Mesenchymal stem cell (in vitro differentiated cells and primary cell): Measurements from ENCODE around the gene SAT1.

Experiments
- DNase-seq: peaks from one replicate; pipeline ENCODE4 v3.0.0-alpha.2; 2013
- H2AFZ ChIP-seq: one replicate; pipeline ENCODE4 v1.6.1; 2013; ENCODE audit warnings: low read depth, mild to moderate bottlenecking, control low read depth, inconsistent platforms, low read length, moderate library complexity
- H2AK5ac ChIP-seq: 2 replicates; pipeline ENCODE4 v1.6.1; 2013; ENCODE audit warnings: low read length, moderate library complexity, mild to moderate bottlenecking, inconsistent platforms; ENCODE audit not compliant: severe bottlenecking
- H2BK120ac ChIP-seq: one replicate; pipeline ENCODE4 v1.6.1; 2013; ENCODE audit warnings: low read depth, mild to moderate bottlenecking, inconsistent platforms, low read length, moderate library complexity
- H2BK12ac ChIP-seq, 2 experiments: one replicate each; pipeline ENCODE4 v1.6.1; 2013; ENCODE audit warnings: inconsistent platforms in 2 of 2, low read length in 2 of 2, mild to moderate bottlenecking in 2 of 2, moderate library complexity in 2 of 2, control low read depth in 1 of 2
- H2BK15ac ChIP-seq: one replicate; pipeline ENCODE4 v1.6.1; 2013; ENCODE audit warnings: mild to moderate bottlenecking, low read depth, inconsistent platforms; ENCODE audit not compliant: poor library complexity, severe bottlenecking
- H2BK5ac ChIP-seq: 2 replicates; pipeline ENCODE4 v1.6.1; 2013; ENCODE audit warnings: low read depth, mild to moderate bottlenecking, low read length, control low read depth, inconsistent platforms; ENCODE audit not compliant: poor library complexity, severe bottlenecking
- H3K14ac ChIP-seq, 2 experiments: one replicate each; pipeline ENCODE4 v1.6.1; 2013; ENCODE audit warnings: inconsistent platforms in 2 of 2, low read length in 2 of 2, control low read depth in 1 of 2, mild to moderate bottlenecking in 1 of 2, moderate library complexity in 1 of 2
- H3K18ac ChIP-seq, 2 experiments: one replicate each; pipeline ENCODE4 v1.6.1; 2013; ENCODE audit warnings: inconsistent platforms in 2 of 2, low read length in 2 of 2, control low read depth in 1 of 2, low read depth in 1 of 2, mild to moderate bottlenecking in 1 of 2
- H3K23ac ChIP-seq, 2 experiments: one replicate each; pipeline ENCODE4 v1.6.1; 2013; ENCODE audit warnings: inconsistent platforms in 2 of 2, low read length in 2 of 2, mild to moderate bottlenecking in 2 of 2, moderate library complexity in 2 of 2, control low read depth in 1 of 2
- H3K27ac ChIP-seq: 2 replicates; pipeline ENCODE4 v1.5.1; 2013; ENCODE audit warnings: mild to moderate bottlenecking, moderate library complexity, low read length, control low read depth, inconsistent platforms; ENCODE audit not compliant: poor library complexity, severe bottlenecking
- H3K27me3 ChIP-seq, 2 experiments: 2 replicates each; pipeline versions ENCODE4 v1.6.1 to v1.7.0; 2013; ENCODE audit warnings: low read length in 2 of 2, mild to moderate bottlenecking in 2 of 2, moderate library complexity in 2 of 2, control low read depth in 1 of 2, inconsistent platforms in 1 of 2; ENCODE audit not compliant: control insufficient read depth in 1 of 2, insufficient read depth in 1 of 2
- H3K36me3 ChIP-seq, 2 experiments: 2 replicates each; pipeline versions ENCODE4 v1.6.1 to v1.7.0; 2013; ENCODE audit warnings: low read length in 2 of 2, control low read depth in 1 of 2, inconsistent platforms in 1 of 2, low read depth in 1 of 2, mild to moderate bottlenecking in 1 of 2; ENCODE audit not compliant: insufficient read depth in 2 of 2, control insufficient read depth in 1 of 2
- H3K4ac ChIP-seq, 2 experiments: one replicate each; pipeline ENCODE4 v1.6.1; 2013; ENCODE audit warnings: inconsistent platforms in 2 of 2, low read length in 2 of 2, mild to moderate bottlenecking in 2 of 2, moderate library complexity in 2 of 2, control low read depth in 1 of 2, low read depth in 1 of 2
- H3K4me1 ChIP-seq: 2 replicates; pipeline ENCODE4 v1.6.1; 2013; ENCODE audit warnings: low read depth, low read length, control low read depth; ENCODE audit not compliant: control insufficient read depth, insufficient read depth
- H3K4me2 ChIP-seq: 2 replicates; pipeline ENCODE4 v1.6.1; 2013; ENCODE audit warnings: low read length, mild to moderate bottlenecking, inconsistent platforms; ENCODE audit not compliant: poor library complexity, severe bottlenecking
- H3K4me3 ChIP-seq, 2 experiments: 2 replicates each; pipeline versions ENCODE4 v1.5.1 to v1.7.0; 2013; ENCODE audit warnings: low read length in 2 of 2, mild to moderate bottlenecking in 2 of 2, control low read depth in 1 of 2, low read depth in 1 of 2; ENCODE audit not compliant: insufficient read depth in 1 of 2
- H3K79me1 ChIP-seq: replicated peaks from 2 replicates; pipeline ENCODE4 v1.6.1; 2013; ENCODE audit warnings: mild to moderate bottlenecking, control low read depth, low read length, inconsistent platforms; ENCODE audit not compliant: poor library complexity, severe bottlenecking
- H3K9ac ChIP-seq: 2 replicates; pipeline ENCODE4 v1.7.0; 2013; ENCODE audit warnings: mild to moderate bottlenecking, low read length, moderate library complexity
- H3K9me3 ChIP-seq: 2 replicates; pipeline ENCODE4 v1.7.0; 2013; ENCODE audit warnings: mild to moderate bottlenecking, low read length; ENCODE audit not compliant: control insufficient read depth
- H4K8ac ChIP-seq: one replicate; pipeline ENCODE4 v1.6.1; 2013; ENCODE audit warnings: inconsistent platforms, mild to moderate bottlenecking, low read length, moderate library complexity
- H4K91ac ChIP-seq: one replicate; pipeline ENCODE4 v1.6.1; 2013; ENCODE audit warnings: mild to moderate bottlenecking, low read length, inconsistent platforms
- WGBS: methylation state at CpG from one replicate; pipeline ENCODE4 v1.1.7; 2013; ENCODE audit warnings: mixed read lengths; 5-methylcytosine and 5-hydroxymethylcytosine counted together

Gene SAT1

DNA sequence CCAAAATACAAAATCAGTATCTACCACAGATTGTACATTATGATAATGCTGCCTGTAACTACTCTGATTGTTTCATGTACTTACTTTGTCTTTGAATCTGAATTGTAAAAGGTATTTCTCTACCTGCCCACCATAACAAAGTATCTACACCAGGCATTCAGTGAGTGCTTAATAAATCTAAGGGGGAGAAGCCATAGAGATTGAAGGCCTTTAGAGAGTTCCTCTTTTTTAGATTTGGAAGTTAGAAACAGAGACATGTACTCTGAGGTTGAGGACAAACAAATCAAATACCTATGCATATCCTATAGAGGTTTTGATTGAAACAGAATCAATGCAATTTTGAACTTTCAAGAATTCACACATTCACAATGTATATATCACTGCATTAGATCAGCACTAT, 42.7 kb downstream of the SAT1 start:
- Histone ChIP-seq H3K79me1 (no peaks in the 10 kb centered on the region), H3K27ac (no peak overlapping the region), H3K18ac (no peak overlapping the region), H3K9ac (no peak overlapping the region), H2BK15ac (no peak overlapping the region), H2BK12ac (no peak overlapping the region), H3K4me2 (no peak overlapping the region), H3K4me3 (no peak overlapping the region), H4K91ac (no peak overlapping the region), H3K36me3 (no peaks in the 10 kb centered on the region), H3K23ac (no peak overlapping the region), H2BK120ac (no peak overlapping the region), H2AFZ (no peak overlapping the region), H3K14ac (no peak overlapping the region), H2BK5ac (no peak overlapping the region), H3K9me3 (no peaks in the 10 kb centered on the region), H4K8ac (no peak overlapping the region), H2AK5ac (no peak overlapping the region), H3K4me1 (peaks cover under 1% of the 10 kb centered on the region), H3K4ac (no peak overlapping the region), H3K27me3 (peaks cover 0 to 3% of the 10 kb centered on the region in 2 experiments)
- no peak for DNase-seq

DNA sequence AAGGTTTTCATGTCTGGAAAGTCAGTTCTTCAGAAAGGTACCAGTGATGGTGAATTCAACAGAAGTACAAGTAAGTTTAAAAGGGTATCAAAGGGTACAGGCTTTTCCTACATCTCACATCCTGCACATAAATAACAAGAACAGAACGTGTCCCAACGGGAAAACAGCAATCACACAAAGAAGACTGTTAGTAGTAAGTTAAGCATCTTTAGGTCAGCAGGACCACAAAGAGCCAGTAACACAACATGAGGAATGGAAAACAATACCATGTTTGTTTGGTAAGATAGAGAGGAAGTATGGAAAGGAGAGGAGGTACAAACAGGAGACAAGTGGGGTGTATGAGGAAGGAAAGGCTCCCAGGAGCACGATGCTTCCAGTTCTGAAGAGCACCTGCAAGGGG, 43.2 kb downstream of the SAT1 start:
- H3K4me1 ChIP-seq = no peaks in the 10 kb centered on the region
- no peaks in the 10 kb centered on the region for H3K9me3 ChIP-seq
- no peak overlapping the region for H2BK120ac ChIP-seq
- no peak overlapping the region for H4K8ac ChIP-seq
- no peak overlapping the region for H3K4me3 ChIP-seq
- no peak overlapping the region for H3K4ac ChIP-seq
- H2BK15ac ChIP-seq = no peak overlapping the region
- no peak for DNase-seq
- no peak overlapping the region for H3K9ac ChIP-seq
- WGBS = no CpG with 5 or more reads among the region's 3 CpGs
- H3K4me2 ChIP-seq = no peak overlapping the region
- no peak overlapping the region for H3K23ac ChIP-seq
- no peaks in the 10 kb centered on the region for H3K79me1 ChIP-seq
- H2AFZ ChIP-seq = no peak overlapping the region
- no peak overlapping the region for H2BK5ac ChIP-seq
- no peak overlapping the region for H4K91ac ChIP-seq
- H3K18ac ChIP-seq = no peak overlapping the region
- no peak overlapping the region for H2BK12ac ChIP-seq
- H3K36me3 ChIP-seq = no peaks in the 10 kb centered on the region
- H3K14ac ChIP-seq = no peak overlapping the region
- peaks cover 0 to 3% of the 10 kb centered on the region in 2 experiments for H3K27me3 ChIP-seq
- no peak overlapping the region for H2AK5ac ChIP-seq
- H3K27ac ChIP-seq = no peak overlapping the region

DNA sequence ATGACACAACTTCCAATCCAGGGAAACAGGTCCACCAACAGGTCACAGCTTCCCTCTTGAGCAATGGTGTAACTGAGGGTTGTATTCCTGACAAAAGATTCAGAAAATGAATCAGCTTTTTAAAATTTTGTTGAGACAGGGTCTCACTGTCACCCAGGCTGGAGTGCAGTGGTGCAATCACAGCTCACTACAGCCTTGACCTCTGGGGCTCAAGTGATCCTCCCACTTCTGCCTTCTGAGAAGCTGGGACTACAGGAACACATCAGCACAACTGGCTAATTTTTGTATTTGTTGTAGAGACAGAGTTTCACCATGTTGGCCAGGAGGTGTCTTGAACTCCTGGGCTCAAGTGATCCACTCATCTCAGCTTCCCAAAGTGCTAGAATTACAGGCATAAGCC, 43.7 kb downstream of the SAT1 start:
- Histone ChIP-seq H3K9me3 (no peaks in the 10 kb centered on the region), H3K18ac (no peak overlapping the region), H3K27me3 (peaks cover 0 to 3% of the 10 kb centered on the region in 2 experiments), H3K79me1 (no peaks in the 10 kb centered on the region), H3K4ac (no peak overlapping the region), H3K23ac (no peak overlapping the region), H2AK5ac (no peak overlapping the region), H4K91ac (no peak overlapping the region), H3K14ac (no peak overlapping the region), H3K4me1 (no peaks in the 10 kb centered on the region), H3K9ac (no peak overlapping the region), H3K4me3 (no peak overlapping the region), H4K8ac (no peak overlapping the region), H2BK5ac (no peak overlapping the region), H3K4me2 (no peak overlapping the region), H2BK120ac (no peak overlapping the region), H2BK12ac (no peak overlapping the region), H2BK15ac (no peak overlapping the region), H3K27ac (no peak overlapping the region), H2AFZ (no peak overlapping the region), H3K36me3 (no peaks in the 10 kb centered on the region)
- no peak for DNase-seq

DNA sequence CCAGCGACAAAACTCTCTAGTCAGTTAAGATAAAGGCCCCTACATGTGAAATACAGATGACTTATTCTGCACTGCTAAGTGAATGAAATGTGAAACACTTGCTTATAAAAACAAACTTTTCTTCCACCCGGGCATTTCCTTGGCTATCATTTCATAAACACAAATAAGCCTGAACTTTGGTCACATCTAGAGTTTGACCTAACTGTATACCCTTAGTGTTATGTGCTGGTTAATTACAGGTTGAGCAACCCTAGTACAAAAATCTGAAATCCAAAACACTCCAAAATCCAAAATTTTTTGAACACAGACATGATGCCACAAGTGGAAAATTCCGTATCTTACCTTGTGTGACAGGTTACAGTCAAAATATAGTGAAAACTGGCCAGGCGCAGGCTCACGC, 45.9 kb downstream of the SAT1 start:
- no peaks in the 10 kb centered on the region for H3K9me3 ChIP-seq

More for the DNA sequence above, 45.9 kb downstream of the SAT1 start:
- 94% methylated on average over 3 of the region's 5 CpGs for WGBS
- Histone ChIP-seq H3K14ac (no peak overlapping the region), H2AK5ac (no peak overlapping the region), H2BK5ac (no peak overlapping the region), H3K18ac (no peak overlapping the region), H2BK15ac (no peak overlapping the region), H3K4me1 (no peaks in the 10 kb centered on the region), H2BK120ac (no peak overlapping the region), H4K8ac (no peak overlapping the region), H3K4me3 (no peak overlapping the region), H2AFZ (no peak overlapping the region), H3K27ac (no peak overlapping the region), H3K4me2 (no peak overlapping the region), H3K4ac (no peak overlapping the region), H3K9ac (no peak overlapping the region), H3K27me3 (peaks cover 0 to 3% of the 10 kb centered on the region in 2 experiments), H4K91ac (no peak overlapping the region), H3K79me1 (no peaks in the 10 kb centered on the region), H2BK12ac (no peak overlapping the region), H3K36me3 (no peaks in the 10 kb centered on the region), H3K23ac (no peak overlapping the region)
- no peak for DNase-seq
